CD4-positive, CD25-positive, alpha-beta regulatory T cell (primary cell): ENCODE results near the gene NUP188. TPM values are rescaled to one million over a fixed set of nuclear protein-coding genes. Genes with fewer than 3 reads are reported as not detected.
"Not testable (repeated sequence)": the region's sequence is repeated elsewhere in the genome, so short reads cannot be mapped to it uniquely, and the experiment has no call there.

Experiments
- ATAC-seq, 2 donors: fragments of 150-1000 bp; cut with Tn5 transposase; one replicate each; pipeline ENCODE4 v1.10.0; 2021; ENCODE audit warnings: low read depth in 2 of 2, moderate number of reproducible peaks in 2 of 2, moderate library complexity in 1 of 2
- DNase-seq, 3 donors: peaks; one replicate each; pipeline versions ENCODE4 v3.0.0 to v3.0.0-alpha.2; 2012 to 2022; ENCODE audit warnings: mixed read lengths in 1 of 3
- H3K27ac ChIP-seq: one replicate; pipeline ENCODE4 v1.7.0; 2013; ENCODE audit warnings: mild to moderate bottlenecking, low read length; ENCODE audit not compliant: insufficient read depth, poor library complexity, severe bottlenecking
- H3K27me3 ChIP-seq: one replicate; pipeline ENCODE4 v1.7.0; 2013; ENCODE audit warnings: low read length; ENCODE audit not compliant: control insufficient read depth, insufficient read depth
- H3K36me3 ChIP-seq: one replicate; pipeline ENCODE4 v1.7.0; 2013; ENCODE audit warnings: mild to moderate bottlenecking, low read length, moderate library complexity; ENCODE audit not compliant: control insufficient read depth, insufficient read depth
- H3K4me1 ChIP-seq: 2 replicates; pipeline ENCODE4 v1.7.0; 2013; ENCODE audit warnings: mild to moderate bottlenecking, low read length; ENCODE audit not compliant: insufficient read depth, control insufficient read depth, poor library complexity, severe bottlenecking
- H3K4me3 ChIP-seq: one replicate; pipeline ENCODE4 v1.7.0; 2013; ENCODE audit warnings: low read depth, mild to moderate bottlenecking, low read length, moderate library complexity
- H3K9me3 ChIP-seq, 2 experiments: 1 replicate in 1 of 2; 2 replicates in 1 of 2; pipeline ENCODE4 v1.7.0; 2013; ENCODE audit warnings: low read length in 2 of 2, mild to moderate bottlenecking in 1 of 2, moderate library complexity in 1 of 2; ENCODE audit not compliant: control insufficient read depth in 2 of 2
- H3K27ac Mint-ChIP-seq, 3 donors: one replicate each; pipeline ENCODE4 v1.8.0; 2020 to 2022; ENCODE audit warnings: mild to moderate bottlenecking in 3 of 3, mixed read lengths in 3 of 3, moderate library complexity in 2 of 3
- H3K27me3 Mint-ChIP-seq: one replicate; pipeline ENCODE4 v1.8.0; 2022; ENCODE audit warnings: mild to moderate bottlenecking, mixed read lengths
- H3K36me3 Mint-ChIP-seq: one replicate; pipeline ENCODE4 v1.8.0; 2020; ENCODE audit warnings: mixed read lengths
- H3K4me1 Mint-ChIP-seq, 4 donors: one replicate each; pipeline ENCODE4 v1.8.0; 2020 to 2022; ENCODE audit warnings: mixed read lengths in 4 of 4, mild to moderate bottlenecking in 1 of 4
- H3K4me3 Mint-ChIP-seq, 4 donors: one replicate each; pipeline ENCODE4 v1.8.0; 2020 to 2022; ENCODE audit warnings: mild to moderate bottlenecking in 4 of 4, mixed read lengths in 4 of 4, moderate library complexity in 3 of 4
- H3K9me3 Mint-ChIP-seq, 7 donors: one replicate each; pipeline ENCODE4 v1.8.0; 2020 to 2022; ENCODE audit warnings: mixed read lengths in 7 of 7, mild to moderate bottlenecking in 3 of 7, moderate library complexity in 2 of 7
- polyA plus RNA-seq, 4 donors: library from polyadenylated mRNA; unstranded; fragments of 300-500 nt; fragmentation: Illumina TruSeq; gene quantifications; one replicate each; pipeline ENCODE4 v1.2.3, GENCODE V29; 2021
- total RNA-seq: library from RNA; stranded (reverse); gene quantifications from one replicate; pipeline ENCODE4 v1.2.3, GENCODE V29; 2022

Gene NUP188
- total and polyA plus RNA-seq, 5 donors from 2014 or later = 20.8 to 74.3 (median 22.6) TPM

DNA sequence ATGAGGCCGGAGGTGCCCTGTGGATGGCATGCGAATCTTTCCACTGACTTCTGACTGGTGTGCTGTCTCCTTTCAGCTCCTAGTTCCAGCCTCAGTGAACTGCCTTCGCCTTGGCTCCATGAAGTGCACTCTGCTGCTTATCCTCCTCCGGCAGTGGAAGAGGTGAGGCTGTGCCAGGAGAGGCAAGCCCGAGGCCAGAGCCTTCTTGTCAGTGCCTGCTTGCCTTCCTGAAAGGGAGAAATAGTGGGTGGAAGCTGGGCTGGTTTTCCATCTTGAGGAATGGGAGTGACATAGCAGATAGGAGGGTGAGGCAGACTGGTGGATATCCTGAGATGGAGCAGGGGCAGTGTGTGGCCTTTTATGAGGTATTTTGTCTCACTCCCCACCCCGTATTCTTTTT is 51.0 kb downstream of the NUP188 start:
- Histone ChIP-seq H3K9me3 (no peaks in the 10 kb centered on the region), H3K4me1 (no peaks in the 10 kb centered on the region), H3K4me3 (no peak overlapping the region), H3K36me3 (peaks cover 90% of the 10 kb centered on the region), H3K27ac (no peak overlapping the region), H3K27me3 (no peaks in the 10 kb centered on the region)
- Mint-ChIP-seq H3K36me3 (peaks cover 61% of the 10 kb centered on the region), H3K27ac (peak overlapping the region in 1 of 3 donors; percentile 14), H3K9me3 (no peaks in the 10 kb centered on the region), H3K4me3 (no peak overlapping the region), H3K27me3 (no peaks in the 10 kb centered on the region), H3K4me1 (peaks cover 0 to 3% (median 0%) of the 10 kb centered on the region in 4 donors)
- no peak for DNase-seq
- ATAC-seq = no peak

GRCh38 chr9:128999581-129000206 is 52.2 kb downstream of the NUP188 start:
- H3K27me3 Mint-ChIP-seq = no peaks in the 10 kb centered on the region
- H3K4me3 Mint-ChIP-seq = peak overlapping the region in 1 of 4 donors; percentile 75
- peaks cover 0 to 3% (median 0%) of the 10 kb centered on the region in 4 donors for H3K4me1 Mint-ChIP-seq
- peak overlapping the region in 2 of 3 donors; percentile 31 to 60 for H3K27ac Mint-ChIP-seq
- Histone ChIP-seq H3K27ac (no peak overlapping the region), H3K9me3 (no peaks in the 10 kb centered on the region), H3K36me3 (peaks cover 80% of the 10 kb centered on the region), H3K27me3 (no peaks in the 10 kb centered on the region), H3K4me1 (no peaks in the 10 kb centered on the region), H3K4me3 (no peak overlapping the region)
- peaks cover 51% of the 10 kb centered on the region for H3K36me3 Mint-ChIP-seq
- H3K9me3 Mint-ChIP-seq = no peaks in the 10 kb centered on the region
- DNase-seq (no peak), ATAC-seq (no peak)

DNA sequence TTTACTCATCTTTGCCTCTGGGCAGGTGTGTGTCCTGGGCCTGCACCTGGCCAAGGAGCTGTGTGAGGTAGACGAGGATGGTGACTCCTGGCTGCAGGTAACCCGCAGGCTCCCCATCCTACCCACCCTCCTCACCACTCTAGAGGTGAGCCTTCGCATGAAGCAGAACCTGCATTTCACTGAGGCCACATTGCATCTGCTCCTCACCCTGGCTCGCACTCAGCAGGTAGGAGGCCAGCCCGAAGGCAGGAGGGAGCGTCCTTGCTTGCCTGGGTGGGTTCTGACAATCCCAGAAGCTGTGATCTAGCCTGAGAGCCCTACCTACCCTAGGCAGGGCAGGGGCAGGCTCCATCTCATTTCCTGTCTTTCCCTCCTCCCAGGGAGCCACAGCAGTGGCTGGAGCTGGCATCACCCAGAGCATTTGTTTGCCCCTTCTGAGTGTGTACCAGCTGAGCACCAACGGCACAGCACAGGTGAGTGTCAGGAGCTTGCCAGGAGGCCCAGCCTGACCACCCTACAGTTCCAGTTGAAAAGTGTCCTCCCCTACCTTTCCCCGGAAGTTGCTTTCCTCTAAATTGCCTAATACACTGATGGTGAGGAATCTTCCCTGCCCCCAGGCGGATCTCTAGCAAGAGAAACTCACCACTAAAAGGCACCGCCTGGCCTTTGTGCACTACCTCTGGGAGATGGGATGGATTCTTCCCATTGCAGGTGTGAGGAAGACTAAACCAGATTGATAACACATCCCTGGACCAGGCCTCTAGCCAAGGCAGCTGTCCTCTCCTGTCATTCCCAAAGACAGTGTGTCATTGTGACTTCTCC is 54.2 kb downstream of the NUP188 start:
- peaks cover 80% of the 10 kb centered on the region for H3K36me3 ChIP-seq
- Mint-ChIP-seq H3K36me3 (peaks cover 48% of the 10 kb centered on the region), H3K27ac (peak overlapping the region in 1 of 3 donors; percentile 25), H3K9me3 (no peaks in the 10 kb centered on the region), H3K27me3 (no peaks in the 10 kb centered on the region), H3K4me3 (no peak overlapping the region), H3K4me1 (peaks cover 0 to 3% (median 1%) of the 10 kb centered on the region in 4 donors)
- DNase-seq (no peak), ATAC-seq (no peak)
- H3K4me1 ChIP-seq = no peaks in the 10 kb centered on the region
- no peaks in the 10 kb centered on the region for H3K27me3 ChIP-seq
- no peaks in the 10 kb centered on the region for H3K9me3 ChIP-seq
- H3K27ac ChIP-seq = no peak overlapping the region
- H3K4me3 ChIP-seq = no peak overlapping the region

DNA sequence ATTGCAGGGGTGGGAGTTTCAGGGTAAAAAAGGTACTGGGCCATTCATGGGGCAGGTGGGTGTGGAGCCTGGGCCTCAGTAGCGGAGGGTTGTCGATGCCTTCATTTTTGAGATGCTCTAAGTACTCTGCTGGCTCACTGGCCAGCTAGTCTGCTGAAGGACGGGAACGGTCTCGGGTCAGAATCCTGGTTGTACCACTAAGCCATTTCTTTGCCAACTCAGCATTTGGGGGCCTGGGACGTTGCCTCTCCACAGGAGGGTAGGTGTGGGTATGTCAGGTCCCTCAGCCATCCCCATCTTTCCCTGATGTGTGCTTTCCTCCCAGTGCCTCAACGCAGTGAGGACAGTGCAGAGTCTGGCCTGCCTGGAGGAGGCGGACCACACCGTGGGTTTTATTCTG is 55.5 kb downstream of the NUP188 start:
- Mint-ChIP-seq H3K4me3 (no peak overlapping the region), H3K36me3 (peaks cover 45% of the 10 kb centered on the region), H3K9me3 (no peaks in the 10 kb centered on the region), H3K27me3 (no peaks in the 10 kb centered on the region), H3K4me1 (peaks cover 0 to 2% (median 0%) of the 10 kb centered on the region in 4 donors), H3K27ac (peak overlapping the region in 1 of 3 donors; percentile 10)
- Histone ChIP-seq H3K36me3 (peaks cover 80% of the 10 kb centered on the region), H3K4me1 (no peaks in the 10 kb centered on the region), H3K27ac (no peak overlapping the region), H3K4me3 (no peak overlapping the region), H3K9me3 (no peaks in the 10 kb centered on the region), H3K27me3 (no peaks in the 10 kb centered on the region)
- DNase-seq (no peak), ATAC-seq (no peak)

- H3K27me3 Mint-ChIP-seq, DNase-seq, H3K9me3 Mint-ChIP-seq, ATAC-seq, H3K27ac ChIP-seq, H3K4me1 Mint-ChIP-seq, H3K4me1 ChIP-seq, H3K4me3 Mint-ChIP-seq, H3K4me3 ChIP-seq, H3K27me3 ChIP-seq, H3K27ac Mint-ChIP-seq, H3K9me3 ChIP-seq: not testable (repeated sequence)
- peaks cover 42% of the 10 kb centered on the region for H3K36me3 Mint-ChIP-seq
- peaks cover 71% of the 10 kb centered on the region for H3K36me3 ChIP-seq
Measured at GRCh38 chr9:129004173-129004572, 56.7 kb downstream of the NUP188 start.

GRCh38 chr9:129005336-129005997 is 58.0 kb downstream of the NUP188 start:
- H3K36me3 Mint-ChIP-seq = peaks cover 34% of the 10 kb centered on the region
- no peaks in the 10 kb centered on the region for H3K9me3 ChIP-seq
- no peak for ATAC-seq
- peaks cover 60% of the 10 kb centered on the region for H3K36me3 ChIP-seq
- H3K27me3 Mint-ChIP-seq = no peaks in the 10 kb centered on the region
- H3K9me3 Mint-ChIP-seq = no peaks in the 10 kb centered on the region
- H3K4me1 ChIP-seq = no peaks in the 10 kb centered on the region
- H3K27ac Mint-ChIP-seq = no peak overlapping the region
- no peak for DNase-seq
- H3K4me1 Mint-ChIP-seq = peaks cover 0 to 2% (median 0%) of the 10 kb centered on the region in 4 donors
- H3K4me3 ChIP-seq = no peak overlapping the region
- no peak overlapping the region for H3K4me3 Mint-ChIP-seq
- H3K27me3 ChIP-seq = no peaks in the 10 kb centered on the region
- no peak overlapping the region for H3K27ac ChIP-seq

DNA sequence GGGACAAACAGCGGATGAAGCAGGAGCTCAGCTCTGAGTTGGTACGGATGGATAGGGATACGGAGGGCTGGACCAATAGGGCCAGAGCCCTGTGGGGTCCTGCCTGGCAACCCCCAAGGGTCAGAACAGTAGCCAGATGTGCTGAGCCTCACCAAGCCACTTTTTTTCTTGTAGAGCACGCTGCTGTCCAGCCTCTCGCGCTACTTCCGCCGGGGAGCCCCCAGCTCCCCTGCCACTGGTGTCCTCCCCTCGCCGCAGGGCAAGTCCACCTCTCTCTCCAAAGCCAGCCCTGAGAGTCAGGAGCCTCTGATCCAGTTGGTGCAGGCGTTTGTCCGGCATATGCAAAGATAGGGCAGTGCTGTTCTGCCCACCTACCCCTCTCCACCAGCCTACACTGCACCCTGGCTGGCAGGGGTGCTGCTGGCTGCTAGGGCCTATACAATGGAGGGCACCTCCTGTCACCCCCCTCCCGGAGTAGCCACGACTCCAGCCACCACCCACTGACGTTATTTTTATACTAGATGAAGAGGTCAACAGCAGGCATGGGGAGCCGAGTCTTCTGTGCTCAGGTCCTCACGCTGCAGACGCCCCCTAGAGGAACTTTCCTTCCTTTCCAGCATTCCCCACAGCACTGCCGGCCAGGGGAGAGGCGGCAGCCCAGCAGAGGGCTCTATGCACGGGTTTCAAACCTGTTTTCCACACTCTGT is 59.0 kb downstream of the NUP188 start:
- H3K27ac ChIP-seq = no peak overlapping the region
- no peaks in the 10 kb centered on the region for H3K27me3 Mint-ChIP-seq
- H3K36me3 ChIP-seq = peaks cover 52% of the 10 kb centered on the region

More for the DNA sequence above, 59.0 kb downstream of the NUP188 start:
- Mint-ChIP-seq H3K4me3 (no peak overlapping the region), H3K27ac (peak overlapping the region in 1 of 3 donors; percentile 40), H3K4me1 (peaks cover 0 to 2% (median 0%) of the 10 kb centered on the region in 4 donors), H3K9me3 (no peaks in the 10 kb centered on the region), H3K36me3 (peaks cover 27% of the 10 kb centered on the region)
- no peaks in the 10 kb centered on the region for H3K27me3 ChIP-seq
- ATAC-seq (peak; percentile 57 to 61), DNase-seq (peak in 2 of 3 donors; percentile 41 to 57)
- no peaks in the 10 kb centered on the region for H3K9me3 ChIP-seq
- no peaks in the 10 kb centered on the region for H3K4me1 ChIP-seq
- H3K4me3 ChIP-seq = no peak overlapping the region
